ENCODE measurements around the gene DNER.

DNA sequence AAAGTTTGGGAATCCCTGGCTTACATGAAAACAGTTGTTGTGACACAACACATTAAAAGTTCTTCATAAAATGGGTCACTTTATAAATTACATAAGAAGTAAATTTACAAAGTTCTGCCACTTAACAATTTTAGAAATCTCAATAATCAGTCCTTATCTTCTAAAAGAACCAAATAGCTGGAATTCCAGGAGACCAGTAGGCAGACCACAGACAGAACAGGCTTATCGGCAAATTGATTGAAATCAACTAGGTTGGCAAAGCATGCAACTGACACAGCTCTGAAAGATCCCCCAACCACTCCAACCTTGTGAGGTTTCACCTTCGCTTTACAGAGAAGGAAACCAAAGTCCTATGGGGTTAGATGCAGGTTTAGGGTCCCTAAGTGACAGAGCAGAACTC, 103.0 kb downstream of the DNER start:
- TF ChIP-seq, protein P1, sequence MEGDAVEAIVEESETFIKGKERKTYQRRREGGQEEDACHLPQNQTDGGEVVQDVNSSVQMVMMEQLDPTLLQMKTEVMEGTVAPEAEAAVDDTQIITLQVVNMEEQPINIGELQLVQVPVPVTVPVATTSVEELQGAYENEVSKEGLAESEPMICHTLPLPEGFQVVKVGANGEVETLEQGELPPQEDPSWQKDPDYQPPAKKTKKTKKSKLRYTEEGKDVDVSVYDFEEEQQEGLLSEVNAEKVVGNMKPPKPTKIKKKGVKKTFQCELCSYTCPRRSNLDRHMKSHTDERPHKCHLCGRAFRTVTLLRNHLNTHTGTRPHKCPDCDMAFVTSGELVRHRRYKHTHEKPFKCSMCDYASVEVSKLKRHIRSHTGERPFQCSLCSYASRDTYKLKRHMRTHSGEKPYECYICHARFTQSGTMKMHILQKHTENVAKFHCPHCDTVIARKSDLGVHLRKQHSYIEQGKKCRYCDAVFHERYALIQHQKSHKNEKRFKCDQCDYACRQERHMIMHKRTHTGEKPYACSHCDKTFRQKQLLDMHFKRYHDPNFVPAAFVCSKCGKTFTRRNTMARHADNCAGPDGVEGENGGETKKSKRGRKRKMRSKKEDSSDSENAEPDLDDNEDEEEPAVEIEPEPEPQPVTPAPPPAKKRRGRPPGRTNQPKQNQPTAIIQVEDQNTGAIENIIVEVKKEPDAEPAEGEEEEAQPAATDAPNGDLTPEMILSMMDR (IDR thresholded peaks at IDR 0.05 in 4 of 5, conservative IDR thresholded peaks at IDR 0.05 in 1 of 5), result no peak
- TF ChIP-seq POLR2A (IDR thresholded peaks at IDR 0.05), result no peak

Measured in gastrocnemius medialis (tissue), 4 donors.